Adipocyte (in vitro differentiated cells): ENCODE measurements around the gene CGGBP1.

Experiments used
- DNase-seq: peaks from one replicate; pipeline ENCODE4 v3.0.0-alpha.2; 2015; ENCODE audit warnings: low read depth
- H3K27me3 ChIP-seq: replicated peaks from 2 replicates; pipeline ENCODE4 v1.7.0; 2013; ENCODE audit warnings: mild to moderate bottlenecking, low read length, moderate library complexity; ENCODE audit not compliant: control insufficient read depth, insufficient read depth
- H3K36me3 ChIP-seq: 2 replicates; pipeline ENCODE4 v1.7.0; 2013; ENCODE audit warnings: low read length, mild to moderate bottlenecking, moderate library complexity; ENCODE audit not compliant: control insufficient read depth, insufficient read depth, severe bottlenecking
- H3K4me1 ChIP-seq: 2 replicates; pipeline ENCODE4 v1.7.0; 2013; ENCODE audit warnings: mild to moderate bottlenecking, low read length, moderate library complexity; ENCODE audit not compliant: control insufficient read depth, insufficient read depth
- H3K4me3 ChIP-seq: 2 replicates; pipeline ENCODE4 v1.7.0; 2013; ENCODE audit warnings: mild to moderate bottlenecking, low read length, moderate library complexity
- H3K9ac ChIP-seq: 2 replicates; pipeline ENCODE4 v1.7.0; 2013; ENCODE audit warnings: mild to moderate bottlenecking, low read length, moderate library complexity
- H3K9me3 ChIP-seq: 2 replicates; pipeline ENCODE4 v1.7.0; 2013; ENCODE audit warnings: mild to moderate bottlenecking, low read length, moderate library complexity; ENCODE audit not compliant: control insufficient read depth

CGGBP1 gene

DNA sequence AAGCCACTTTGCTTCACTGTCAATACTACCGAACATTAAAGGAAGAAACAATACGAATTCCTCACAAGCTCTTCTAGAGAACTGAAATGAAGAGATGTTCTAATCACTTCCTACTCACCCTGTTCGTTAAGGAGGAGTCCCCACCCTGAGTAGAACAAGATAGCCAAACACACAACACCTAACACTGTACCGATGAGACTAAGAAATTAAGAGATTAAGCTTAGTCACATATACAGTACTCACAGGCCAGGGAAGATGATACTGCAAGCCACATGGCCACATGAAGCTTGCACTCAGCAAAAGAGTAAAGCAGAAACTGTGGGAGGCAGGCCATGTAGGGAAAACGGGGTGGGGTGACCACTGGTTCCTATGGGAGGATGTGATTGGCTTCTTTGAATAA is 48.0 kb downstream of the CGGBP1 start:
- no peaks in the 10 kb centered on the region for H3K27me3 ChIP-seq
- H3K4me3 ChIP-seq: no peak overlapping the region
- no peaks in the 10 kb centered on the region for H3K9me3 ChIP-seq
- H3K4me1 ChIP-seq: peaks cover 26% of the 10 kb centered on the region
- no peak for DNase-seq
- H3K36me3 ChIP-seq: no peaks in the 10 kb centered on the region
- no peak overlapping the region for H3K9ac ChIP-seq

DNA sequence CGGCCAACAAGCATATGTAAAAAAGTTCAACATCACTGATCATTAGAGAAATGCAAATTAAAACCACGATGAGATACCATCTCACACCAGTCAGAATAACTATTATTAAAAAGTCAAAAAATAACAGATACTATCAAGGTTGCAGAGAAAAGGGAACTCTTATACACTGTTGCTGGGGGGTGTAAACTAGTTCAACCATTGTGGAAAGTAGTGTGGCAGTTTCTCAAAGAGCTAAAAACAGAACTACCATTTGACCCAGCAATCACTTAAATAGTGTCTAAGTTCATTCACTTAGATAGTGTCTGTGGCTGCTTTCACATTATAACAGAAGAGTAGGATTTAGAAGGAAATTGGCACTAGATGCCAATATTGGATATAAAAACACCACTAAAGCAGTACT is 49.7 kb downstream of the CGGBP1 start:
- no peak for DNase-seq
- no peak overlapping the region for H3K9ac ChIP-seq
- H3K36me3 ChIP-seq: no peaks in the 10 kb centered on the region
- peaks cover 22% of the 10 kb centered on the region for H3K4me1 ChIP-seq
- H3K9me3 ChIP-seq: no peaks in the 10 kb centered on the region
- no peak overlapping the region for H3K4me3 ChIP-seq
- H3K27me3 ChIP-seq: no peaks in the 10 kb centered on the region

DNA sequence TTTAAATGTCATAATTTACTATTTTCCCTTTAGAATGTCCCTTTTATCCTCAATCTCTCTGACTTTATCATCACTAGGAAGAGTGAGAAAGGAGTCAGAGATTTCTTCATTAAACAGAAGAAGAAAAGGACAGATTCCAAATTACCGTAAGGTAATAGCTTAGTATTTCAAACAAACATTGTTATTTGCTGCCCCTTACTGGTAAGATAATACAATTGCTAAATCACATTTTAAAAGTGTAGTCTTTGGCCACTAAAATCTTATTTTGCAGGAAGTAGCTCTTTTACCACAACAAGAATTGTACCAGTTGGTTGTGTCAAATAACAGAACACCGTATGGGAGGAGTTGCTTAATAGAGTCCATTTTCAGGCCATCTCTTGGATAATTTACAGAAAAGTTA is 53.7 kb downstream of the CGGBP1 start:
- no peaks in the 10 kb centered on the region for H3K9me3 ChIP-seq
- peak; percentile 68 for DNase-seq
- H3K4me3 ChIP-seq: no peak overlapping the region
- H3K27me3 ChIP-seq: no peaks in the 10 kb centered on the region
- H3K36me3 ChIP-seq: no peaks in the 10 kb centered on the region
- peak overlapping the region; percentile 32 for H3K9ac ChIP-seq
- H3K4me1 ChIP-seq: peaks cover 8% of the 10 kb centered on the region

DNA sequence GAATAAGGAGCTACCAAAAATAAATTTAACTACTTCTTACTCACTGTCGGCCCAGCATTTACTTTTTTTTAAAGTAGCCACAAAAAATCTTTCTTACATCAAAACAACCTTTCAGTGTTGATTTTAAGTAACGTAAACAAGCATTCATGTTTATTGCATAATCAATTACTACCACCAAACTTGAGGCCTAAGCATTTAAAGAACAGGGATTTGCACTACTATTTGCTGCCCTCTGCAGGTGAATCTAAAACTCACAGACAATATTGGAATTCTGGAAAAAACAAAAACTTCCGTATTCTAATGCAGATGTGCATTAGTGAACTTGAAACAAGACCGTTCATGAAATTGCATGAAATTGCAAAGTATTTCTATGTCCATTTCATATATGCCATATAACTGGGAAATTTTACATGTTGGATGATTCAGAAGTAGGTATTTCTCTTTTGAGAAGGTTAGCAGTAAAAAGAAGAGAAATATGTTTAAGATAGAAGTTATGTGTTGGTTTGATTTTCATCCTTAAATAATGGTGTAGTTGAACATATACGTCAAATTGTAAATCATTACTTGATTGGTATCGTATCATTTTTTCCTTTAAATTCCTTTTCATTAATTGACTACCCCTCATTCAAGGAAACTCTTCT is 55.6 kb downstream of the CGGBP1 start:
- H3K9ac ChIP-seq: peak overlapping the region; percentile 21
- H3K4me3 ChIP-seq: no peak overlapping the region
- H3K27me3 ChIP-seq: no peaks in the 10 kb centered on the region
- peak; percentile 82 for DNase-seq
- no peaks in the 10 kb centered on the region for H3K36me3 ChIP-seq
- no peaks in the 10 kb centered on the region for H3K4me1 ChIP-seq
- H3K9me3 ChIP-seq: no peaks in the 10 kb centered on the region

DNA sequence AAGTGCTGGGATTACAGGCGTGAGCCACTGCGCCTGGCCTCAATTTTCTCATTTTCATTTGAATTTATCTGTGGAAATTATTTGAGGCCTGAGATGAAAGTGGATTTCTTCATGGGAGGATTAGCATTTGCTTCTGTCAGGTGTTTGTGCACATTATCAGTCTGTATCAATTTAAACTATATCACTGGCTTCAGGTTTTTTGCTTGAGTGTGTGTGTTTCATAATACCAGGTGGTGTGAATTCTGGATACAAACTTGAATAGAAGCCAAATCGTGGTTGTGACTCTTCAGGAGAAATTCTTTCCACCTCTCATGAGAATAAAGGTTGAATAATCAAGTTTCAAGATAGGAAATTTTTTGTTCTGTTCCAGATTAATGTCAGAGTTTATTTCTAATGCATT is 56.4 kb downstream of the CGGBP1 start:
- peak overlapping the region; percentile 21 for H3K9ac ChIP-seq
- no peaks in the 10 kb centered on the region for H3K36me3 ChIP-seq
- DNase-seq: no peak
- no peaks in the 10 kb centered on the region for H3K9me3 ChIP-seq
- no peaks in the 10 kb centered on the region for H3K4me1 ChIP-seq
- H3K4me3 ChIP-seq: no peak overlapping the region
- H3K27me3 ChIP-seq: no peaks in the 10 kb centered on the region
